ENCODE data around the gene AQP7. TPM values are rescaled to one million over a fixed set of nuclear protein-coding genes. Genes with fewer than 3 reads are reported as not detected.
"Not testable (repeated sequence)": the region's sequence is repeated elsewhere in the genome, so short reads cannot be mapped to it uniquely, and the experiment has no call there.

AQP7 gene
- polyA plus RNA-seq, 3 donors: 14.8 to 17.5 (median 17.0) TPM

DNA sequence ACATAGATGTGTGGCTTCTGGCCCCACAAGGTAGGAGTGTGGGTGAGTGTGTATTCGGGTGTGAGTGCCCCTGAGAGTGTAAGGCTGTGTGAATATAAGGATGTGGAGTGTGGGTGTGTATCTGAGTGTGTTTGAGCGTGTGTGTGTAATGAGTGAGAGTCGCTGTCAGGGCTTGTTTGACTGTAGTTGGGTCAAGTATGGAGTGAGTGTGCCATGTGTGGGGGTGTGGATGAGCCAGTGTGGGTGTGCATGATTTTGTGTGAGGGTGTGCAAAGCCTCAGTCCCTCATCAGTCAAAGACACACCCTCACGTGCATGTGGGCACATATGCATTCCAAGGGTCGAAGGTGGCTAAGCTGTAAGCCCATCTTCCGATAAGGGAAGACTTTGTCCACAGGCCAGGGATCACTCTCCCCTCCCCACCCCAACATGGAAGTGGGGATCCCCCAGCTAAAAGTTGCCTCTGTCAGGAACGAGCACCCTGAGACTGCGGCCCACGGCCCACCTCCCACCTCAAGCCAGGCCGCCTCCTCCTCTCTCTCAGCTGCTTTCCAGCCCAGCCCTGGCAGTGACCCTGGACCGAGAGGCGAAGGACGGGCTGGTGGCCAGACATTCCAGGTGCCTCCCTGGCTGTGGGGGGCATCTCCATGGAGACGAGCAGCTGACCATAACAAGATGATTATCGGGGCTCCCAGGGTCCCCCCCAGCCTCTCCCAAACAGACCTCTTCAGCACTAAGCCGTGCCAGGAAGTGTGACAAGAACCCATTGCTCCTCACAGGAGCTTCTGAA is 32.1 kb upstream of the AQP7 start:
- DNase-seq (ENCODE audit: low read depth in 3 of 3, low spot score in 2 of 3): no peak

GRCh38 chr9:33433871-33434270 is 31.5 kb upstream of the AQP7 start:
- no peak for DNase-seq (ENCODE audit: low read depth in 3 of 3, low spot score in 2 of 3)

GRCh38 chr9:33431420-33431819 is 29.1 kb upstream of the AQP7 start:
- no peak for DNase-seq (ENCODE audit: low read depth in 3 of 3, low spot score in 2 of 3)

DNA sequence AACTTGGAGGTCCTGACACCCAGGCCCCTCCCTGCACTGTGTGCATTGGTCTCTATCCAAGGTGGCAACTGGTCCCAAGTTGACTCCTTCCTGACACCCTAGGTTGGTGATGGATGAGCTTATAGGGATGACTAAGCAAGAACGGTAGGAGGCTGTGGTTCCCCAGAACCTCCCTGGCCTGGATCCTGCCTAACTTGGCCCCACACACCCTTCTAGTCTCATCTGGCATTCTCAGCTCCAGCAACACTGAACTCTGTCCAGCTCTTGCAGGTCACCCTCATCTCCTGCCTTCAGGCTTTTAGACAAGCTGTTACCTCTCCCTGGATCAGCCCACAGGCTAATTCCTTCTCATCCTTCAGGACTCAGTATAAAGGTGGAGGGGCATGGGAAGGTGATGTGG is 28.6 kb upstream of the AQP7 start:
- DNase-seq (ENCODE audit: low read depth in 3 of 3, low spot score in 2 of 3): no peak

- DNase-seq (ENCODE audit: low read depth in 3 of 3, low spot score in 2 of 3): no peak
These were observed 27.1 kb upstream of the AQP7 start for GRCh38 chr9:33429256-33429985.

GRCh38 chr9:33426843-33427293 is 24.5 kb upstream of the AQP7 start:
- DNase-seq (ENCODE audit: low read depth in 3 of 3, low spot score in 2 of 3): no peak

DNA sequence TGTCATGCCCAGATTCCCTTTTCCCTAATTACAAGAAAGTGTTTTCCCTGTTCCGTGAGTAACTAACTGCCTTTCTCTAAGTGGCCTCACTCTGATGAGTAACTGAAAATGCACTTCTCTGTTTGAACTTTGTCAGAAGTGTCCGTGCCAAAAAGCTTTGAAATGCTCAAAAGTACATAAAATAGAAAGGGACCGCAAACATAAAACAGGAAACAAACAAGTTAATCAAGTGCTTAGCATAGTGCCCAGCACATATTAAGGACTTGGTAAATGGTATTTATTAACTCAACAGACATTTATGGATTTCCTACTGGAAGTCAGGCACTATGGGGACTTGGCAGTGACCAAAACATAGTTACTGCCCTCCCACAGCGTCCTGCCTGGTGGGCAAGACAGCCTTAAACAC is 22.8 kb upstream of the AQP7 start:
- DNase-seq (ENCODE audit: low read depth in 3 of 3, low spot score in 2 of 3): no peak

DNA sequence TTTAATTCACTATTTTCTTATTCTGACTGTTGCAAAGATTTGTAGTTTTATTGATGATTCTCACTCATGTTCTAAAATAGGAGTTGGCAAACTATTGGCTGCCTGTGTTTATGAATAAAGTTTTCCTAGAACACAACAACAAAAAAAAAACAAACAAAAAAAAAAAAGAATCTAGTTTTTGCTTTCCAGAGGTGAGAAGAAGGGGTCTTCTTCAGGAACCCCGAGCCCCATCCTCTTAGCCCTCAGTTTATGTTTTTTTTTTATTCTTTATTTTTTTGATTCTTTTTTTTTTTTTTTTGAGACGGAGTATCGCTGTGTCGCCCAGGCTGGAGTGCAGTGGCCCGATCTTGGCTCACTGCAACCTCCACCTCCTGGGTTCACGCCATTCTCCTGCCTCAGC is 22.1 kb upstream of the AQP7 start:
- not testable (repeated sequence) for DNase-seq (ENCODE audit: low read depth in 3 of 3, low spot score in 2 of 3)

- not testable (repeated sequence) for DNase-seq (ENCODE audit: low read depth in 3 of 3, low spot score in 2 of 3)
These were observed 21.7 kb upstream of the AQP7 start for GRCh38 chr9:33424043-33424442.

DNA sequence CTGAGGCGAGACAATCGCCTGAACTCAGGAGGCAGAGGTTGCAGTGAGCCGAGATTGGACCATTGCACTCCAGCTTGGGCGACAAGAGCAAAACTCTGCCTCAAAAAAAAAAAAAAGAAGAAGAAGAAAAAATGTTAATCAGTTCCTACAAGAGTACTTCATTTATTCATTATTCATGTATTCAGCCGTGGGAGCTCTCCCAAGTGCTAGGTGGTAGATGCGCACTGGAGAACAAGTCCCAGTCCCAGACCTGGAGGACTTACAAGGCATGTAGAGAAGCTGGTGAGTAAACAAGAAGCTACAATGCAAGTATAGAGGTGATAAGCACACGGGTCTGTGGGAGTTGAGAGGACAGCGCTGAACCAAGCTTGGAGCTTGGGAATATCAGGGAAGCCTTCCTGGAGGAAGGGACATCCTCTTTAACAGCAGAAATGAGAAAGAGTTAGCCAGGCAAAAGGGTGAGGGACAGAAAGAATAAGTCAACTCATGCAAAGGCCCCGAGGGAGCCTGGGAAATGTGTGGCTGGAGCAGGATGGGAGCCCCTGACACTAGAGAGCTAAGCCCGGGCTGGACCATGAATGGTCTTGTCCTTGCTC is 17.4 kb upstream of the AQP7 start:
- no peak for DNase-seq (ENCODE audit: low read depth in 3 of 3, low spot score in 2 of 3)

DNA sequence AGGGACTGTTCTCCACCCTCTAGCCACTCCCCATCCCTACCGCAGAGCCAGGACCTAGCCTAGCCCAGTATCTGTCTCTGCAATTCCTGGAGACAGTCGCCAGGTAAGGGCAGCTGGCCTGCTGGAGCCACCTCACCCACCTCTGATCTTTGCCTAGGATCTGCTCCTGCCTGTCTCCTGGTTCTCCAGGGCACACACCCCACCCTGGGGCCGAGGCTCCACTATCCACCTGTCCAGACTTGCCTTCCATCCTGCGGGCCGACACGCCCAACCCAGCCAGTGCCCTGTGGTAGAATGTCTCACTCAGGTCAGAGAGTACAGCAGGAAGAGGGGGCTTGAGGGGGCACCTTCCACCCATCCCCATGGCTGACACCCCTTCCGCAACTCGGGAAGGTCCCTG is 15.7 kb upstream of the AQP7 start:
- no peak for DNase-seq (ENCODE audit: low read depth in 3 of 3, low spot score in 2 of 3)

DNA sequence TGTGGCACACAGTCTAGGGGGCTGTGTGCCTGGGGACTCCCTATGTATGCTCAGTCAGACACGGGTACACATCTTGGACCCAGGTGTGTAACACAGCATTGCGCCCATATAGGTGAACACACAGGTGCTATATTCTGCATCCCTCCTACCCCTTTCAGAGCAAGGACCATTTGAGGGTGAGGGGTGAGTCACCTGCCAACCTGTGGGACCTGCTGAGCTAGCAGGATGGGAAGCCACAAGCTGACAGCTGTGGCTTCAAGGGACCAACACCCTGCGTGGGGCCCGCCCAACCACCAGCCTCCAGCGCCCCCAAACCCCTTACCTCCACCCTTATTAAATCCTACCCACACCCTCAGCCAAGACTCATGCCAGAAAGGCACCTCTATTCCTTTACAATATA is 14.6 kb upstream of the AQP7 start:
- no peak for DNase-seq (ENCODE audit: low read depth in 3 of 3, low spot score in 2 of 3)

GRCh38 chr9:33415501-33416038 is 13.2 kb upstream of the AQP7 start:
- no peak for DNase-seq (ENCODE audit: low read depth in 3 of 3, low spot score in 2 of 3)

GRCh38 chr9:33414889-33415500 is 12.6 kb upstream of the AQP7 start:
- no peak for DNase-seq (ENCODE audit: low read depth in 3 of 3, low spot score in 2 of 3)

DNA sequence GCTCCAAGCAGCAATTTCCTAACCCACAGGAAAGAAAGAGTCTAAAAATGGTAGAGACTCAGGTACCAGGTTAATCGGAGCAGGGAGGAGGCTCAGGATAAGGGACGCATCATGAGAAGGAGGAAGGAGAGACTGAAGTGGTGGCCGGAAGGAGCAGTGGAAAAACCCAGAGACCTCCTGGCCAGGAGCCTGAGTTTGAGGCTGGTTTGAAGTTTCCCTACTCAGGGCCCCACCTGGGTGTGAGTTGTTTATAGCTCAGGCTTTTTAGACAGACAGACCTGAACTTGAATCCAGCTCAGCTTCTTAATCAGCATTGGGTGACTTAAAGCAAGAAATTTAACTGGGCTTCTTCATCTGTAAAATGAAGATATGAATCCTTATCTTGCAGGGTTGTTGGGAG is 11.9 kb upstream of the AQP7 start:
- DNase-seq (ENCODE audit: low read depth in 3 of 3, low spot score in 2 of 3): no peak

DNA sequence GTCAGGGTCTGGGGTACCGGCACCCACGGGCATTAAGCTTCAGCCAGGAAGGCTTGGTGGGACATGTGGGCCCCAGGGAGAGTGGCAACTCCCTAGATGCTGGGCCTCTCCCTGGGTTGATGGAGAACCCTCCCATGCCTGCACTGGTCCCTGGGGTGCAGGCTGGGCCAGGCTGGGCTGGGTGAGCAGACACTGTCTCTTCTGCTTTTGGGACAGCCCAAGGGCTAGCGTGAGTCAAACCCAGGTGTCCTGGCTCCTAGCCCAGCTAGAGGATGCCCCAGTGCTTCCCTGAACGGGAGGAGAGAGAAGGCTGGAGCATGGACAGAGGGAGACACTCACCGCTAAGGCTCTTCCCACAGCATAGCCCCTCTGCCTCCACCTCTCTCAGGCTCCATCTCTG is 5.7 kb upstream of the AQP7 start:
- DNase-seq (ENCODE audit: low read depth in 3 of 3, low spot score in 2 of 3): no peak

DNA sequence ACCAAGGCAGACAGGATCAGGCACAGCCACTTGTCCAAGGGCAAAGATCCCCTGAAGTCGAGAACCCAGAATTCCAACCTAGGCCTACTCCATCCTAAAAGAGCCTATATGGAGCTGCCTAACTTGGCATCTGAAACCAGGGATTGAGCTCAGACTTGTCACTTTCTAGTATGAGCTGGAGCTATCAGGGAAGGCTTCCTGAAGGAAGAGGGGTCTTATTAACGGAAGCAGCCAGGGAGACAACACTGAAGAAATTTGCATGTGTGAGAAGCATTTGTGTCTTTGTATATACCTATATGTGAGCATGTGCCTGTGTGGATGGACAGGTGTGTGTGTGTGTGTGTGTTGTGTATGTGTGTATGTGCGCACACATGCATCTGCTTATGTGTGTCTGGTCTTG is 4.7 kb upstream of the AQP7 start:
- no peak for DNase-seq (ENCODE audit: low read depth in 3 of 3, low spot score in 2 of 3)

DNA sequence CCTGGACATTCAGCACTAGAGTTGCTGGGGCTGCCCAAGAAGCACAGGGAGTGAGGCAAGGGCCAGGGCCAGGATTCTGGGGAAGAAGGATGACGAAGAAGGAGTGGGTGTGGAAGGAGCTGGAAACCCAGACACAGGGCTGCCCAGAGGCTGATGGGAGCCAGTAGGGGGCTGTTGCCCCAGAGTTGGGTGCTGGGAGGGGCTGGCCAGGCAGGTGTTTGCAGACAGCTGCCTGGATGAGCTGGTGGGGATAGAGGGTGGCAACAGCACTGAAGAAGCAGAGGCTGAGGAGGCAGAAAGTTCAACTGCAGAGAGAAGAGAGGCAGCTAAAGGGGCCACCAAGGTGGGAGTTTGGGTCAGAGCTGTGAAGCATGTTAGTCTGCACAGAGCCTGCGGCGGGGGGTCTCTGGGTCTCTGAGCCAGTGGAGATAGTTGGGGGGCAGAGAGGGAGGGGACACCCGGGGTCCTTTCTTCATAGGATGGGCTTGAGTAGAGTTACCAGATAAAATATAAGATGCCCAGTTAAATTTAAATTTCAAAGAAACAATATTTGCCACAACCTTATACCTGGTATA is 2.5 kb upstream of the AQP7 start:
- no peak for DNase-seq (ENCODE audit: low read depth in 3 of 3, low spot score in 2 of 3)

GRCh38 chr9:33403941-33404787 is 1.8 kb upstream of the AQP7 start:
- no peak for DNase-seq (ENCODE audit: low read depth in 3 of 3, low spot score in 2 of 3)

DNA sequence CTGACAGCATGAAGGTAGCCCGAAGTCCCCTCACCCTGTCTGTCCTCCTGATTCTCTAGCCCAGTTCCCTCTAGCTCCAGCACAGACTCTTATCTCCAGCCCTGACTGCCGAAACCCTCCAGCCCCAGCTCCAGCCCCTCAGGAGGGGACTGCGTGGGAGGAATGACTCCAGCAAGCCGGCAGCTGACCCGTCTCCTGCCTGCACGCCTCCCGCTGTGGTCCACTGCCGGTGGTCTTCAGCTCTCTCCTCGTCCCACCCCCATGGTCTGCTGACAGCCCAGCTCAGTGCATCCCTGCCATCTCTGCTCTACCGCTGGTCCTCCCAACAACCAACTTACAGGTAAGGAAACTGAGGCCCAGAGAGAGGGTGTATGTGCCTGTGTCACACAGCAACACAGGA is 559 bp downstream of the AQP7 start:
- DNase-seq (ENCODE audit: low read depth in 3 of 3, low spot score in 2 of 3): not testable (repeated sequence)
